DMS114 treated with DMSO at 0.1 percent for 48 hours (cell line): Measurements from ENCODE around the gene ELOVL4.
A peak's percentile ranks its signal among the peaks of the same experiment; 100 is the strongest.

Experiments used
- DNase-seq: peaks from one replicate; lab custom pipeline; 2025; ENCODE audit not compliant: unreplicated experiment; lab: John Stamatoyannopoulos, UW

Gene ELOVL4

DNA sequence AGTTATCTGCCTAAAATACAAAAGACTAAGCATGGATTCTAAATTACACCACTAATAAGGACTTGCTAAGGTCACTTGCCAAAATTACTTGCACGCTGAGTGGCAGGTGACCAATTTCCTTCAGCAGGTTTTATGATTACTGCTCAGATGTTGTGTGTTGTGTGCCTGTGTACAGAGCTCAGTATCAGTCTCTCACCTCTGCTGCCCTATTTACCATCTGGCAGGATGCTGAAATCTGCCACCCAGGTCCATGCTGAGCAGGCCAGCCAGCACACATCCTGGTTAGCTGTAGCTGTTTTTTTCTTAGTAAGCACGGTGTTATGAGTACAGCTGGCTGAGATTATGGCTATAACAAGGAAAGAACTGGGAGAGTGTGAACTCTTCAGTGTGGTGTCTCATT is 34.0 kb downstream of the ELOVL4 start:
- no peak for DNase-seq

DNA sequence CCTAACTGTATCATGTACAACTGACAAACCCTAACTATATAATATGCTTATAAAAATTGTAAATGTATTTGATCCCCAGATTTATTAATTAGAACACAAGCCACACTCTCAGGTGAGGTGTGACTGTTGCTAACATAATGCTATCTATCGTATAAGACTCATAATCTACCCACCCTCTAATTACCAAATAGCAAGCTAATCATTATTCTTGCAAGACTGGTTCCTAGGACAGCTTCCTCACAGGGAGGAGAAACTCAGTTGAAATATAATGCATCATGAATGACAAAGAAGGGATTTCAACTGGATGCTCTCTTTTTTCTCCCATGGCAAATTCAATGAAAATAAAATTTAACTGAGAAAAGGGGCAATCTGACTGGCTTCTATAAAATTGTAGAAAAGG is 35.4 kb downstream of the ELOVL4 start:
- DNase-seq, result no peak

DNA sequence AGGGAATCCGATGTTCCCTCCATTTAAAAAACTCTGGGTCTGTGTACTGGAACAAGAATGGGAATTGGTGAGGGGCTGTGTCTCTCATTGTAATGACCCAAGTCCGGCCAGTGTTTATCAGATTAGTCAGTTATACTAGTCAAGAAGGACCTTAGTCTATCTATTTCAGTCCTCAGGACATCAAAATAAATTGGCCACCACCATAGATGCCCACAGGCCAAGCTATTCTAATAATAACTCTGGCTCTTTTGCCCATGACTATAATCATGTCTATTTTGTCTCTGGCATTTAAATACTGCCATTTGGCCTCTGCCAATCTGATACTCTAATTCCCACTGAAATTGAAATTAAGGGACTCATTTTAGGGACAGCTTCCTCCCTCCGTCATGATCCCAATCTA is 37.8 kb downstream of the ELOVL4 start:
- DNase-seq, result no peak

DNA sequence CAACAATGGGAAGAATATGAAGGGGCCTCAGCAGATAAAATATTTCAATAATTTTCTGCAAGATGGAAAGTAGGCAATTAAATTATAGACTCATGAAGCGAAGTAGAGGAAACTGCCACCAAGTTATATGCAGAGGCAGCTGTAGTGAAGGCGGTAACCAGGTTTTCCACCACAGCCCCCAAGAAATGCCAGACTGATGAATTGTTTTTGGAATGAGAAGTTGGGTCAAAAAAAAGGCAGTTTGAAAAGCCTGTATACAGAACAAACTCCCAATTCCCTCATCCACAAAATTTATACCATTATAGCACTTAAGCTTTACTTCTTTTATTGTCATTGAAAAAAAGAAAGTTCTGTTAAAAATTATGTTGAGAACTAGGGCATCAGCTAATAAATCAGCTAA is 45.3 kb downstream of the ELOVL4 start:
- no peak for DNase-seq

DNA sequence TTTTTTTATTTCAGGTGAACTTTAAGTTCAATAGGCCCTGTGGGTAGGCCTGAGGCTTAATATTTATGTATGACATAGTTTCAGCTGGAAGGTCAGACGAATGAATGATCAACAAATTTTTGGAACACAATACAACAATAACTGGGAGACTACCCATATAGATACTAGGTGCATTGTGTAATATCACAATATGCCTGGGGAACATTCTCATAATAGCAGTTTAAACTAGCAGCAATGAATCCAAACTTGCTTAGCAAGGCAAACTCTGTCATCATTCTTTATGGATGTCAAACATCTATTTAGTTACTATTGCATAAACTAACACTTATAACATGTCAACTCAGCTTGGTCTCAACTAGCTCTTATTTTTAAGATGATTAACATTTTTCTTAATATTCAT is 49.3 kb downstream of the ELOVL4 start:
- no peak for DNase-seq

DNA sequence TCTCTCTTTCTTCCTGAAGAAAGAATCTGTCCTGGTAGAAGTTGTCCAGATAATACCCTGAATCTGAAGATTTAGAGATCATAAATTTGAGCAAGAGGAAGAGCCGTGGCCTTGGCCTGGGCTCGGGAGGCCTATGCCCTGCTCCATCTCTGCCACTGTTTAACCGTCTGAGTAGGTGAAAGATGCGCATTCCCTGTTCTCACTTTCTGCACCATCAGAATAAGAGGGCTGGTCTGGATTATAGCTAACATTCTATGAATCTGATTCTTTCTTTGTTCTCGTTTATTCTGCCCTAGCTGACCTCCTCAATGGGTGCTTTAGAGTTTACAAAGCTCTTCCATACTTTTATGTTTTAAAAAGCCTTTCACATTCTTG is 51.3 kb downstream of the ELOVL4 start:
- DNase-seq, result no peak

DNA sequence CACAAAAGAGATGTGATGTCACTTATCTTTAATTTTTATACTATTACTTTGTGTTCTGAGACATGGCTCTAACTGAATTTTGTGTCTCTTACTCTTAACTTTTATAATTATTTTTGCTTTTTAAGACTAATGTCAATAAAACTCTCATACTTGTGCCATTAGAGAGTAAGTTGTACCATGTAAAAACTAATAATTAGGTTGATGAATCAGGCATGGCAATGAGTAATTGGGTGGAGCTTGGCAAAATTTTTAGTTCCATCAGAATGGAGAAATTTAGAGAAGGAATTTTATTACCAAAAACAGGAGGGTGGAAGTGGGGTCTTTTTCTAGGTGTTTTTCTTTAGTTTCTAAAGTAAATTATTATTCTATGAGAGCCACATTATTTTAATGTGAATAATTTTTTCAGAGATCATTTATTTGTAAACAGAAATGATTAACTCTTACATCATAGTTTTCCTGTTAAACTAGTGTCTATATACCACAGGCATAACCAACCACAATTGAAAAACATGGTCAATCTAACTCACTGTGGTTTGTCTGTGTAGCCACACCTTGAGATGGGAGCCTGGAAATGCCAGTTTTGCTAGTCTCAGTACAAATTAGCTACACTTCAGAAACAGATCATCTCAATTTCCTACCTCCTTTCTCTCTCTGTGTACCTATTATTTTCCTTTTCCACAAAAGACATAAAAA is 51.8 kb downstream of the ELOVL4 start:
- DNase-seq, result no peak

DNA sequence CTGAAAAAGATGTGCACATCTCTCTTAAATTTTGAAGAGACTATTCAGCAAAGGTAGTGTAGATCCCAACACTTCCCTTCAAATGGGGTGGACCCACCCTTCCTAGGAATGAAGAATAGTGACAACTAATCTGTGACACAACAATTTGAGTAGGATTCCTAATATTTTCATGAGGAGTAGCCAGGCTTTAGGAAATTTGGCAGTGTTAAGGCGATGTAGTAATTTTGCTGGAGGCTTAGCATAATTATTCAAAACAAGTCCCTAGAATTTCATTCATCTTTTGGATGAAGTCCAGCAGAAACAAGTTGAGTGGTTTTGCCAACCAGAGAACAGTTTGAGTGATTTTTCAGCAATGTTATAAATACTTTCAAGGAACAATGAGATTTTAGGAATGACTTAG is 52.4 kb downstream of the ELOVL4 start:
- DNase-seq, result no peak

DNA sequence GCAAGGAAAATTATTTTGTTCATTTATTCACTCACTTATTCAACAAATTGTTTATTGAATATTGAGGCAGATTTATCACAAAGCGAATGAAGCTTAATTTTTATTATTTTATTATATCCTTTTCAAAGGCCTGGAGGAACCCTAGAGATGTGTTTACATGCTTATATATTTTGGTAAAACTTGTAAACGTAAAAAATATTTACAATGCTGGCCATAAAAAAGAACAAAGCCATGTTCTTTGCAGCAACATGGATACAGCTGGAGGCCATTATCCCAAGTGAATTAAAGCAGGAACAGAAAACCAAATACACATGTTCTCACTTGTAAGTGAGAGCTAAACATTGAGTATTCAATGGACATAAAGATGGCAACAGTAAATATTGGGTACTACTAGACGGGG is 58.8 kb downstream of the ELOVL4 start:
- DNase-seq, result no peak

DNA sequence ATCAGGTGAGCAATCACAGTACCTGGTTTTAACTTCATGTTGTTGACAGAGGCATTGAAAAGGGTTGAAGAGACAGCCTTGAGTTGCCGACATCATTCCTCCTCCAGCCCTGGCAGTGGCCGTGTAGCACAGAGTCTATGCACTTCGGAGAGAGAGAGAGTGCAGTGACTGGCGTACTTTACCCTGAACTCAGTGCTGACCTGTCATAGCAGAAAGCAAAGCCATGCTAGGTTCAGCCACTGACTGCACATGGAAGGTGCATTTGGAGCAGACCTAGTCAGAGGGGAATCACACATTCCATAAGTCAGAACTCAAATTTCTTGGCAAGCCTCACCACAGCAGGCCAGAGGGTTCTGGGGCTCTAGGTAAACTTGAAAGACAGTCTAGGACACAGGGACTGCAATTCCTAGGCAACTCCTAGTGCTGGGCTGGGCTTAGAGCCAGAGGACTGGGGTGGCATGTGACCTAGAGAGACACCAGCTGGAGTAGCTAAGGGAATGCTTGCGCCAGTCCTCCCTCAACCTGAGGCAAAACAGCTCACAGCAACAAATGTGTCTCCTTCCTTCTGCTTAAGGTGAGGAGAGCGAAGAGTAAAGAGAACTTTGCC is 69.1 kb downstream of the ELOVL4 start:
- no peak for DNase-seq

DNA sequence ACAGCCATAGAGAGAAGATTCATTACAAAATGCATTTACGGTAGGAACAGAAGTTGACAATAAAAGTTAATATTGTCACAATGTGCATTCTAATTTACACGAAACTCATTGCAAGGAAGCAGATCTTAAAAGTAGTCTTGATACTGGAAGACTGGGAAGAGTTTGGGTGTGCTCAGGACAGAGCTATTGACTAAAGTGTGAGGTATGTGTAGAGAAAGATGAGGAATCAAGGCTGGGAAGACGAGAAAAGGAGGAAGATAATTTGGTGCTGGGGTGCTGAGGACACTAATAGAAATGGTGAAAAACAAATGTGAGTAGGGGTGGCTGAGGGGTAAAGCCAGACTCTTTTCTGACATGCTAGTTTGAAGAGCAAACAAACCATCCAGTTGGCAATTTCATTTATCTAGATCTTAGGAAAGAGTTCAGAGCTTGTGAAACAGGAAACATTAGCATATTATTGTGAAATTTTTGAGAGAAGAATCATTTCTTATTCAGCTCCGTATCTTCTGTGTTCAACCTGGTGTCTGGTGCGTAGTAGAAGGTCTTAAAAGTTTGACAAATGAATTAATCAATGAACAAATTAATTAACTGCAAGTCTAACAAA is 72.7 kb downstream of the ELOVL4 start:
- no peak for DNase-seq

DNA sequence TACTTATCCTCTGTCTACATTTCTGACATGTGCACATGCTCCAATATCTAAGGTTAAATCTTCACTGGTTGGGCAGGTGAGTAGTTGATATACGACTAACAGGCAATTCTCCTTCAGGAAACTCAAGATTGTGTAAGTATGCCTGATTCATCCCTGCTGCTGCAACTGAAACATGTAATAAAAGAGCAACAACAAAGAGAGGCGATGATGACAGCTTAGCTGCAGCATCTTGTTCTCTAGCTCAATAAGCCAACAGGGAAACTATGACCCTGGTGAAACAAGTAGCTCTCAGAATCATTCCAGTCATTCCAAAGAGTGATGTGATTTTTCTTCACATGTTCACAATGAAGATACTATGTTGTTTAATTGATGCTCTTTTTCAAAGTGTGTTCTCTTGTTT is 74.4 kb downstream of the ELOVL4 start:
- DNase-seq, result no peak

DNA sequence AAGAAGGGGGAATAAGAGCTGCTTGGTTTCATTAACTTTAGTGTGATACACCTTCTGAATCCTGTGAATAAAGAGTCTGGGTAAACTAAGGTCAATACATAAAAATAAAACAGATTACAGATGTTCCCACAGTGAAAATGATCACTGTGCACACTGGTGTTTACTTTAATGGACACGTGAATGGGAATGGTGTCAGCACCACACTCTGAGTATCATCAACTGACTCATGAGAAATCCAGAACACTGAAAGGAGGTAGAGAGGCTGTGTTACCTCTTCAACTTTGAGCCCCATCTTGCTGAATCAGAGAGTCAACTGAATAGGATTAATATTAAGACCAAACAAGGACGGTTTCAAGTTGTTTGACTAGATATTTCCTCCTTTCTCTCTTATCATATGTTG is 75.0 kb downstream of the ELOVL4 start:
- no peak for DNase-seq

DNA sequence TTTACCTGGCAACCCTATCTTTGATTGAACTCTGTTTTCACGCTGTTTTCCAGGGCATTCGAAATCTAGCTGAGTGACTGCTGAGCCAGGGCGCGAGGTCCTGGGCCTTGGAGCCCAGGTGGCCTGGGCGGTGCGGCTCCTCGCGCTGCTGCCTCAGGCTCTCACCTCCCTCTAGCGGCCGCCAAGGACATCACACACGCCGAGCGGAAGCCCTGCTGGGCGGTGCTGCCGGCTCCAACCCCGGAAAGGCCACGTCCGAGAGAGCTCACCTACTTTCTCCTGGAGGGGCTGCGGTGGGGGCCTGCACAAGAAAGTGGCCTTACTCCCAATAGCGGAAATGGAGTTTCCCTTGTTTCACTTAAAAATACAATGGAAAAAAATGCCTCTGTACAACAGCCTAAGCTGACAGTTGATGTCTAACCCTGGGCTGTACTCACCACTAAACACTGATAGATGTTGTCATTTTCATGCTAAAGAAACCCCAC is 77.7 kb downstream of the ELOVL4 start:
- DNase-seq, result peak; percentile 55

DNA sequence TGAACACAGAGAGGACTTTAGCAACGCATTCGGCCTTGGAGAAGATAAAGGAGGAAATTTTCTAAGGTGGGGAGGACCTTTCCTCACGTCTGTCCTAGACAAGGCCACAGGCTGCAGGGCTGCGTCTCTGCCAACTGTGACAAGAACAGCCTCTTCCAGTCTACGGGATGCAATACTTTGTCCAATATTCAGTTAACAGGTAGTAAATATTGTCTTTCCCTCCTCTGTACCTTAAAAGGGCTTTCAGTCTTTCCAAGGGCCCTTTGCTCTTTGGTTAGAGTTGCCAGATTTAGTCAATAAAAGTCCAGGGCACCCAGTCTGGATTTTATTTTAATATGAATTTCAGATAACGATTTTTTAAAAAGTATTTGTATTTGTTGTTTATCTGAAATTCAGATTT is 78.2 kb downstream of the ELOVL4 start:
- no peak for DNase-seq

DNA sequence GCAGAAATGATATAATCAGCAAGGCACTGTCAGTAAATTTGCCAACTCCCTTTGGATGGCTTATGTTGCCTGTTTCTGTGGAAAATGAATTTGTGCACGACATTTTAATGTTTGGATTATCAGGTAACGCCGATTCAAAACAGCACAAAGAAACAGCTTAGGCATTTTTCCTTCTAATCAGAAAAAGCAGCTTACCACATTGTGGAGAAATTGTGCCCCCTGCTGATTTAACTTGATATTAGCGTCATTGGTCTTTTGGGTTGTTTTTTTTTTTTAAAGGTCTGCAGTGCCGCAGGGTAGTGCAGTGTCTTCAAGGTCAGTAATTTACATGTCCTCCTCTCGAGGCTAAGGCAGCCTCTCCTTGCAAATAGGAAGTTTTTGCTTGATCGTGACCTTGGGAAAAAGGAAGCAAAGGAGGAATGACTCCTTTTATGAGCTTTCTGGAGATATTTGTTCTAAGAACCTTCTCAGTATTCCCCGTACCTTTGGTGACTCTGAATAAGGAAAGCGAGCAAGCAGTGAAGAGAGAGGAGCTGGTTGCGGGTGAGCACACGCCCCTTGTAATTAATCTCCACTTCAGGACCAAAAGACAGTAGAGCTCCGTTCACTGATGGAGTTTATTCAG is 79.1 kb downstream of the ELOVL4 start:
- DNase-seq, result peak; percentile 48
